Fibroblast of the aortic adventitia (primary cell): ENCODE data around the gene DAPK1. TPM values are rescaled to one million over a fixed set of nuclear protein-coding genes. Genes with fewer than 3 reads are reported as not detected.

Experiments used
- DNase-seq: peaks from one replicate; pipeline ENCODE4 v3.0.0-alpha.2; 2010; ENCODE audit warnings: low read depth
- H3K4me3 ChIP-seq: 2 replicates; pipeline ENCODE4 v1.5.1; 2011; ENCODE audit warnings: low read depth, mild to moderate bottlenecking, control low read depth, low read length, moderate library complexity
- CTCF ChIP-seq: IDR thresholded peaks from 2 replicates; pipeline ENCODE4 v1.5.1; 2011; ENCODE audit warnings: mild to moderate bottlenecking, low read length, control low read depth, inconsistent platforms; ENCODE audit not compliant: insufficient read depth
- total RNA-seq: library from RNA; depleted of rRNA; stranded (reverse); fragments of >200 nt; gene quantifications from 2 replicates; pipeline ENCODE4 v1.2.3, GENCODE V29; 2012; ENCODE audit warnings: low replicate concordance

The DAPK1 gene
- total RNA-seq, 1 donor, result 30.9 TPM

GRCh38 chr9:87554976-87555375 is 57.3 kb downstream of the DAPK1 start:
- no peak for TF ChIP-seq CTCF
- DNase-seq, result no peak
- H3K4me3 ChIP-seq, result no peak overlapping the region

- no peak for TF ChIP-seq CTCF
- no peak for DNase-seq
- no peak overlapping the region for H3K4me3 ChIP-seq
Observed at GRCh38 chr9:87556039-87556438, 58.4 kb downstream of the DAPK1 start.

- no peak overlapping the region for H3K4me3 ChIP-seq
- no peak for TF ChIP-seq CTCF
- no peak for DNase-seq
Observed at GRCh38 chr9:87556821-87557220, 59.2 kb downstream of the DAPK1 start.

- DNase-seq, result peak; percentile 77
- no peak overlapping the region for H3K4me3 ChIP-seq
- no peak for TF ChIP-seq CTCF
Observed at GRCh38 chr9:87557996-87558395, 60.3 kb downstream of the DAPK1 start.

- H3K4me3 ChIP-seq, result no peak overlapping the region
- no peak for DNase-seq
- no peak for TF ChIP-seq CTCF
Observed at GRCh38 chr9:87558606-87559190, 61.0 kb downstream of the DAPK1 start.

GRCh38 chr9:87562062-87562461 is 64.4 kb downstream of the DAPK1 start:
- TF ChIP-seq CTCF, result no peak
- no peak overlapping the region for H3K4me3 ChIP-seq
- no peak for DNase-seq

- TF ChIP-seq CTCF, result no peak
- no peak overlapping the region for H3K4me3 ChIP-seq
- no peak for DNase-seq
Observed at GRCh38 chr9:87562530-87563170, 65.0 kb downstream of the DAPK1 start.
